HepG2 (cell line): ENCODE data around the gene EHBP1.

Source experiments
- CTCF ChIP-seq: sonication (generic); formaldehyde crosslinking; IDR thresholded peaks from 2 replicates; pipeline ENCODE4 v1.5.0; 2020; ENCODE audit warnings: mild to moderate bottlenecking, missing genetic modification reagents, moderate library complexity
- FOXK2 ChIP-seq: fragments of 450-650 bp; IDR thresholded peaks from 2 replicates; pipeline ENCODE4 v1.6.1; 2016
- NFYB ChIP-seq: sonication (generic); formaldehyde crosslinking; IDR thresholded peaks from 2 replicates; pipeline ENCODE4 v1.4.0; 2020; ENCODE audit warnings: missing genetic modification reagents
- NONO ChIP-seq, 2 experiments: fragments of 450-650 bp in 1 of 2; sonication (generic) in 1 of 2; formaldehyde crosslinking in 1 of 2; IDR thresholded peaks in 1 of 2; conservative IDR thresholded peaks in 1 of 2; 2 replicates each; pipeline versions ENCODE4 v1.6.1 to v1.8.0; 2017 to 2022; ENCODE audit warnings: mild to moderate bottlenecking in 1 of 2, missing genetic modification reagents in 1 of 2, moderate library complexity in 1 of 2
- PREB ChIP-seq: sonication (generic); formaldehyde crosslinking; IDR thresholded peaks from 2 replicates; pipeline ENCODE4 v1.4.0; 2020; ENCODE audit warnings: missing genetic modification reagents
- SP1 ChIP-seq, 2 experiments: fragments of 450-650 bp in 1 of 2; sonication (generic) in 1 of 2; formaldehyde crosslinking in 1 of 2; IDR thresholded peaks; 2 replicates each; pipeline versions ENCODE4 v1.4.0 to v1.6.1; 2016 to 2020; ENCODE audit warnings: missing genetic modification reagents in 1 of 2
- ZFP62 ChIP-seq: sonication (generic); formaldehyde crosslinking; IDR thresholded peaks from 2 replicates; pipeline ENCODE4 v1.4.0; 2020; ENCODE audit warnings: missing genetic modification reagents

GRCh38 chr2:62817995-62818713, 112.6 kb downstream of the EHBP1 start:
- TF ChIP-seq NFYB (no peak), NONO (IDR thresholded peaks at IDR 0.05) (no peak), NONO (CRISPR knock-in tag; conservative IDR thresholded peaks at IDR 0.05) (no peak), SP1 (IDR thresholded peaks at IDR 0.05) (no peak), SP1 (CRISPR knock-in tag; IDR thresholded peaks at IDR 0.05) (no peak), FOXK2 (no peak), ZFP62 (CRISPR knock-in tag) (no peak), CTCF (CRISPR knock-in tag) (no peak), PREB (no peak)
